SK-N-SH treated with all-trans-retinoic acid at 6 μM for 48 hours (cell line): ENCODE measurements around the gene ANAPC4.

Source experiments
- CSDC2 ChIP-seq: fragments of 250-450 bp; sonication (Bioruptor Pico); IDR thresholded peaks from 2 replicates; pipeline ENCODE4 v1.5.0; 2020; ENCODE audit warnings: mild to moderate bottlenecking, moderate library complexity
- PATZ1 ChIP-seq: fragments of 250-450 bp; sonication (Bioruptor Pico); IDR thresholded peaks from 2 replicates; pipeline ENCODE4 v1.8.0; 2020; ENCODE audit warnings: mild to moderate bottlenecking, moderate library complexity, borderline replicate concordance

- TF ChIP-seq CSDC2 (CRISPR knock-in tag) = no peak
- TF ChIP-seq PATZ1 = no peak
Measured at GRCh38 chr4:25383647-25384046, 6.6 kb downstream of the ANAPC4 start.
